G401.6 (cell line): ENCODE results near the gene KLF16.

Source experiments
- FAIRE-seq: peaks from 2 replicates; lab custom pipeline; 2012; peaks lifted over from hg19 to GRCh38; lab: Jason Lieb, UNC

The KLF16 gene

GRCh38 chr19:1822210-1822609 is 41.2 kb downstream of the KLF16 start:
- FAIRE-seq: no peak

GRCh38 chr19:1819341-1820255 is 43.8 kb downstream of the KLF16 start:
- no peak for FAIRE-seq

GRCh38 chr19:1818549-1819195 is 44.7 kb downstream of the KLF16 start:
- no peak for FAIRE-seq

DNA sequence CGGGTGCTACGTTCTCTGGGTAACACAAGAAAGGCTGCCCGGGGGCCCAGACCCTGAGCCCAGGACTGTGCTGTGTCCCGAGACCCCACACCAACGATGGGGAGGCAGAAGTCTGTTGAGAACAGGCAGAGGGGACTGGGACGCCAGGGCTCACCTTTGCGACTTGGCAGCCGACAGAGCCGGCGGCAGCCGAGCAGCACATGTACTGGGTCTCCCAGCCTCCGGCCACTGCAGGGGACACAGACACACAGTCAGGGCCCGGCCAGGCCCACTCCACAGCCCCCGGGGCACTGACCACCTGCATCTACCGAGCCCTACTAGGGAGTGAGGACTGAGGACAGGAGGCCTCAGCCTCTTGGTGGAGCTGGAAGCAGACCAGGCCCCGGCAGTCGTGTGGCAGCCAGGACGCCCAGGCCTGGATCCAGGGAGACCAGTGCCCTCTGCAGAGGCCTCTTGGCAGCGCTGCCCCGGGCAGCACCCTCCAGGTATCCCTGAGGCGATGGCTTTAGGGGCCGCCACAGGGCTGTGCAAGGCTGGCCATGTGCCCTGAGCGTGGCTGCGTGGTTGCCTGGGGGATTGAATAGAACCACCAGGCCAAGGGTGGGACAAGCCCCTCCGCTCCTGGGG is 45.7 kb downstream of the KLF16 start:
- no peak for FAIRE-seq

DNA sequence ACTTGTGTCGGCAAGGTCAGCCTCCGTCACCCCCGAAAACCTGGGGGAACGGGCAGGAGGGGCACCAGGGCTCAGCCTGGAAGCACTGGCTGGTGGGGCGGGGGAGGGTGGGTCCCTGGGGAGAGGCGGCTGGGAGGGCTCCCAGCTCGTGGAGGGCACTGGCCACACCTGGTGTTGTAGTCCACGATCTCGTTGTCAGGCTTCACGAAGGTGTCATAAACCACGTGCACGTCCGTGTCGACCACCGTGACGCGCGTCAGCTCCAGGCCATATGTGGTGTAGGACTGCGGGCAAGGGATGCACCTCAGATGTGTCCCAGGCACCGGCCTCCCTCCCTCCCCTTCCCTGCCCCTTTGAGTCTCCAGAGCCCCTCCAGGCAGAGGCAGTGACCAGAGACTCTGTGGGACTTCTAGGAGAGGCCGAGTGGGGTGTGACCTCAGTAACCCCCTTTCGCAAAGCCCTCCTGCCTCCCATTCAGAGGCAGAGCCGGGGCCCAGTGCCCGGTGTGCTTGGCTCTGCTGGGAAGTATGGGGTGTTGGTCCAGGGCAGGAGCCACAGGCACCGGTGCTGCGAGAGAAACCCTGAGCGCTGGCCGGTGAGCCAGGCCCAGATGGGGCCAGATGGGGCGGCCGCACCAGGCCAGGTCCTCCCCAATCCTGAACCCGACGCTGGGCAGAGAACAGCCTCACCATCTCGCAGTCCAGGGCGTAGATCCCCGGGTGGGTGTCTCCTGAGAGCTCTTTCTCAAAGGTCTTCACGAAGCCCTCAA is 46.7 kb downstream of the KLF16 start:
- no peak for FAIRE-seq

DNA sequence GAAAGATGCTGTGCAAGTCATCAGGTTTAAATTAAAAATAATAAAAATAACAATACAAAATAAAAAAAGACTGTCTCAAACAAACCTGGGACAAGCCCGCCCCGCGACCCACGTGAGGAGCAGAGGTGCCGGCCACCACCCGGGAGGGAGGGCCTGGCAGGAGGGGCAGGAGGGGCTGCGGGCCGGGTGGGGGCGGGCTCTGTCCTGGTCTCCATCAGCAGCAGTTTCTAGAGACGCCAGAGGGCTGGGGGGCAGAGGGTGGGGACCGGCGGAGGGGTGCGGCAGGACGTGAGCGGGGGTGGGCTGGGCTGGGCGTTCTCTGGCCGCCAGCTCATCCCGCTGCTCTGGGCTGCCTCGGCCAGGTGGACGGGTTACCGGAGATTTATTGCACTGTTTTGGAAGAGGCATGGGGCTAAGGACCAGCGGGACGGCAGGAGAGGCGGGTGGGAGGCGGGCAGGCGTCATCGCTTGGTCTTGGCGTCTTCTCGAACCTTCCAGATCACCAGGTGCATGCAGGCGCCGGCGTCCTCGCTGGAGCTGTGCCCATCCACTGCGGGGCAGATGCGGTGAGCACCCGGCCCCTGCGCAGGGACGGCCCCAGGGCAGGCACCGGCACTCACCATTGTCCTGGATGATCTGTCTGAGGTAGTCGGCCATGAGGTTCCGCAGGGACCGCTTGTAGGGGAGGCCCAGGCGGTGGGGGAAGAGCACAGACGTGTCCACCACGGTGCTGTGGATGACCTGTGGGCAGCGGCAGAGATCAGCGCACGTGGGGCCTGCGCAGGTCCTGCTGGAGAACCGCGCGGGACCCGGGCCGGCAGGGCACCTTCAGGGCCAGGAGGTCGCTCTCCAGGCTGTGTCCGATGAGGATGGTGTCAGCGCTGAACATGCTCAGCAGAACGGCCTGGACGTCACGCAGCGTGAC is 47.5 kb downstream of the KLF16 start:
- no peak for FAIRE-seq

DNA sequence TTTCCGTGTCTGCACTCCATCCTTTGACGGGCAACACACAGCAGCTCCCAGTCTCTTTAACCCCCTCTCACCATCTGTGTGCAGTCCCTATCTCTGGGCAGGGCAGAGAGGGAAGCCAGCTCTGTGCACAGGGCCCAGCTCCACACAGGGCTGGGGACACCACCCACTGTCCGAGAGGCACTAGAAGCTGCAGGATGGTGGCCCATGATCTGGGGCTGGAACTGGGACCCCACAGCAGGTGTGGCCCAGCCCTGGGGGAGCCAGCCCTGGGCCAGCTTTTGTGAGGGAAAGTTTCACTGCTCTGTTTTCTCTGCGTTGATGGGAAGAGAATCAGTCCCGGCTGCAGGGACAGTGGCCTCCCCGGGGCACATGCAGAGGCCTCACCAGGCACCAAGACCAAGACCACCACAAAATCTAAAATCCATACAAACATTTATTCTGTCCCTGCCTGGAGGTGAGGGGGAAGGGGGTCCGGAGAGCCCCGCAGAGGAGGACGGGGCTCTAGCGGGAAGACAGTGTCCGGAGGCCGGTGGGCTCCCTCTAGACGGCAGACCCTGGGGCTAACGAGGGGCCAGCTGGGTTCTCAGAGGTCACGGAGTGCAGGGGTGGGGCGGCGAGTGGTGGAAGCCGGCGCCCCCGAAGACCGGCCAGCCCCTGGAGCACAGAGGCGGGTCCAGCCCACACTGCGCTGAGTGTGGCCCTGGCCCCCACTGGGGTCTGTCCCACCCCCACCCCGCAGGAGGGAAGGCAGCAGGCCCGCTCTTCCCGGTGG is 48.4 kb downstream of the KLF16 start:
- no peak for FAIRE-seq

DNA sequence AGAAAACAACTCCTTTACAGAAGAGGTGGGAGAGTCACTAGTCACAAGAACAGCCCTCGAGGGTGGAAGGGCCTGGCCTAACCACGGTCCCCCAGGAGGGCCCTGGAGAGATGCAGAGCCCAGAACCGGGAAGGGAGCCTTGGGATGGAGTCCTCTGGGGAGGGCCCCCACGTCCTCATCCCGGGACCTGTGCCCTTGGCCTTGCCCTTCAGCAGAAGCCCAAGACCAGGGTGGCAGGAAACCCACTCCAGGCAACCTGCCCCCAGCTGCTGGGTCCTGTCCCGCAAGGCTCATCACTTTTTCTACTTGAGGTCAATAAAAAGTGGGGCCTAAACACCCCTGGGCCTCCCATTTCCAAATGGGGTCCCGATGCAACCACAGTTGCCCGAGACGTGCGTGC is 49.0 kb downstream of the KLF16 start:
- FAIRE-seq: no peak

DNA sequence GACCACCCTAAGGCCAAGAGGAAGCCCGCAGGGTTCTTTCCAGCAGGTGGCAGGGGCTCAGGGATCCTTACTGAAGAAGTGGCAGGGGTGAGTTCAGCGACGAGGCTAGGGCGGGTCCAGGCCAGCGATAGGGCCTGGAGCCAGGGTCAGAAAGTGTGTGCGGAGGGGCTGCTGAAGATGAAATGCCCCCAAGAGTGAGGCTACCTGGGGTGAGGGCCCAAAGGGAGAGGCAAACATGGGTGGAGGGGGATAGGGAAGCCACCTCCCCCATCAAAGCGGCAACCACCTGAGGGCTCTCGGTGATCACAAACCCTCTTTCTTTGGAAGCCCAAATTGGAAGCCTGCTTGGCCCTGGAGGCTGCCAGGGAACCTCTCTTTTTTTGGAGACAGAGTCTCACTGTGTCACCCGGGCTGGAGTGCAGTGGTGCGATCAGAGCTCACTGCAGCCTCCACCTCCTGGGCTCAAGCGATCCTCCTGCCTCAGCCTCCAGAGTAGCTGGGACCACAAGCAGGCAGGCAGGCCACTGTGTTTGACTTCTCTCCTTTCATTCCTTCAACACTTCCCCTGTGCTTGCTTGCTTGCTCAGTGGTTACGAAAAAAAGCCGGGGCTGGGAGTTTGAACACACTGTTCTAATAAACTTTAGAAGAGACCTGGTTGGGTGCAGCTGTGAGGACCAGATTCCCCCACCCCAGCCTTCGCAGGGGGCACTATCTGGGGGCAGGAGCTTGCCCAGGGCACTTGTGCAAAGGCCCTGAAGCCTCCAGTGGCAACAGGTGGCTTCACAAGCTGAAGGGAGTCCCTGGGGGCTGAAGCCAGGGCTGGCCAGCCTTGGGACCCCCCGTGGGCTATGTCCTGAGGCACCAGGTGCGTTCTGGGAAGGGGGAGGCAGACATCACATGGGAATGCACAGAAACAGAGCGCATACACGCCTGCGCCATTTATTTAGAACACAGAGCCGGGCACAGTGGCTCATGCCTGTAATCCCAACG is 49.9 kb downstream of the KLF16 start:
- FAIRE-seq: no peak

DNA sequence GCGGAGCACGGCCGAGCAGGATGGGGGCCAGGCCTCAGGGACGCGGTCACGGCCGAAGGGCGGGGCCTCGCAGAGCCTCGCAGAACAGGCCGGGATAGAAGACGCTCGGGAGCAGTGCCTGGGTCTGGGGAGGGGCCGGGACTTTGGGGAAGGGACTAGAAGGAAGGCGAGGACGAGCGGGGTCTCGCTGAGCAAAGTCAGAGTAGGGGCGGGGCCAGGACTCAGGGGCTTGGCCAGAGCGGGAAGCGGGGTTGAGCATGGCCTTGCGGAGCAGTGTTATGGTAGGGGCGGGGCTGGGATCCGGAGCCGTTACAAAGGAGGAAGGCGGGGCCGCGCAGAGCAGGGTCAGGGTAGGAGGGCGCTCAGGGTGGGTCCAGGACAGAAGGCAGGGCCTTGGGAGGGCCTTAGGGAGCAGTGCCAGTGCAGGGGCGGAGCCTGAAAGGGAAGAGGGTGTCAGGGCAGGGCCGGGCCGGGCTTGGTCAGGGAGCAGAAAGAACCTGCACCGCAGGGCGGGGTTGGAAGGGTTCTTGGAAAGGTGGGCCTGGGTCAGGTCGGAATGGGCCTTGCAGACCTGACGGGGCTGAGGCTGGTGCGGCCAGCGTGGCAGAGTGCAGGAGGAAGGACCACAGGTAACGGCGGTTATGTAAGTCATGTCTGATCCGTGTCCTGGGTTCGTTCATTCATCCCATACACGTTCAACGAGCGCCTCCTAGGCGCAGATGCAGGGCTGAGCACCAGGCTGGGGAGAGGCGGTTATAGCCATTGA is 50.8 kb downstream of the KLF16 start:
- peak; percentile 98 for FAIRE-seq

DNA sequence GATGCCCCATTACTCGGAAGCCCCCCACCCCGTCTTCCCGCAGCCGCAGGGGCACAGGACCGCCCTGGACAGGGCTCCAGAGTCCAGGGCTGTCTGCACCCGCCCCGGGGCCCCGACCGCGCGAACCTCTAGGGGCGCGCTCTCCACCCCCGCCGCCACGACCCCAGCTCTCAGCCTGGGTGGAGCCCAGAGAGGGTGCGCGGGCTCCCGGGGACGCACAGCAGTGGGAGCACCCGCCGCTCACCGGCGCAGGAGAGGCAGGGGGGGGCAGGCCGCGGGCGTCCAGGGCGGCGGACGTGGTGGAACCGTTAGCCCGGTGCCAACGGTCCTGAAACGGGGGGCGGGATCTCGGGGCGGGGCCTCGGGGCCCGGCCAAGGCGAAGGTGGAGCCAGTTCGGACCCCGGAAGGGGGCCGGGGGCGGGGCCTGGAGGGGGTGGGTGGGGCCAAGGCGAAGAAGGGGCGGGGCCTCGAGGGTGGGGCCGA is 51.4 kb downstream of the KLF16 start, which contains the start of gene ATP8B3:
Gene ATP8B3 (minus strand): TSS at position 335 of the 484 bp plus-strand sequence. CDS start 540 bp downstream, outside the sequence.
- FAIRE-seq: no peak

DNA sequence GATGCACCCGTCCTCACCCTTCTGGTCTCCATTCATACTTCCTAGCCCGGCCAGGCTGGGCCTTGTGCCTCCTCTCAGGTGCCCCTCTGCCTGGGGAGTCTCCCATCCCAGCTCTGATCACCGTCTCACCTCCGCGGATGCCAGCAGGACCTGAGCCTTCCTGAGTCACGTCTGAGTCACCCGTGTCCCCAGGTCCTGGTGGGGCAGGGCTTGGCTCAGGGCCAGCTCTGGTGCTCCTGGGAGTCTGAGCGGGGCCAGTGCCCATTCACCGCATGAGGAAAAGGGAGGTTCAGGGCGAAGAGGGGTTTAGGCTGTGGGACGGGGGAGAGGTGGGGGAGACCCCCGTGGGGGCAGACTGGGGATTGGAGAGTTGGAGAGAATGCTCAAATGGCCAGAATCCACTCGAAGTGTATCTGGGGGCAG is 51.9 kb downstream of the KLF16 start:
- no peak for FAIRE-seq

DNA sequence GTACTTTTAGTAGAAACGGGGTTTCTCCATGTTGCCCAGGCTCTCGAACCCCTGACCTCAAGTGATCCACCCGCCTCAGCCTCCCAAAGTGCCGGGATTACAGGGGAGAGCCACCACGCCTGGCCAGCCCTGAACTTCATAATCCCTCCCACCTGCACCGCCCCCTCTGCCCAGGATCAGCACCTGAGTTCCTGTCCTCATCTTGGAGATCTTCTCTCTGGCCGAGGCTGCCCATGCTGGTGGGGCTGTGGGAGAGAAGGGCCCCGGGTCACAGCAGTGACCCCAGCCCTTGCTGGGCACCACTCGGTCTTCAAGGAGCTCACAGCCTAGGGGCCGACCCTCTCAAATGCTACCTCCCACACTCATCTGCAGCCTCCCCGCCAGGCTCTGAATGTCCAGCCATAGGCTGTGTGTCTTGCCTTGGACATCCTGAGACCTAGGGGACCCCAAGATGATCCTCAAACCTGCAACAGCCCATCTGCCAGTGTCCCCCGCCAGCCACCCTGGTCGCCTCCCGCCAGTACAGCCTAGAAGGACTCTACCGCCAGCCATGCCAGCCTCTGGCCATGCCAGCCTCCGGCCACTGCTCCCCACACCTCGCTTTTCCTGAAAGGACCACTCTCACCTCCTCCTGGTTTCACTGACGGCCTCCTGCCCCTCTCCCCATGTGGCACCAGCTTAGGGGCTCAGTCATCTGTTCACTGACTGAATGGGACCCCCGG is 52.8 kb downstream of the KLF16 start:
- FAIRE-seq: no peak

DNA sequence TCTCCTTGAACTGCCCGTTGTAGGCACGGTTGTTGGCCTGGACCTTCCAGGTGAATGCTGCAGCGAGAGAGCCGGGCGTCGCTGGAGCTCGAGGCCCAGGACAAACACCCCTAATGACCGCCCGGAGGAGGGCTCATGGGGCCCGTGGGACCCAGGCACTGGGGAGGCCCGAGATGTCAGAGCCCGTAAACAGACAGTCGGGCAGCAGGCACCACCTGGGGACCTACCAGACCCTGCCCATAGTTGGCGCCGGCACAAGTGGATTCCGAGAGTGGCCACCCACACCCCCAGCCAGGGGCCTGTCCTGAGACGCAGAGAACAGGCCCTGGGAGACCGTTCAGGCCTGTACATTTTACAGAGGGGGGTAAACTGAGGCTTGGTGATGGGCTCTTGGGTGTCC is 53.7 kb downstream of the KLF16 start:
- no peak for FAIRE-seq

- no peak for FAIRE-seq
Observed at GRCh38 chr19:1808395-1808731, 55.0 kb downstream of the KLF16 start.

GRCh38 chr19:1807695-1808394 is 55.5 kb downstream of the KLF16 start:
- FAIRE-seq: no peak
